Fibroblast of lung (primary cell): ENCODE data around the gene ADARB1.

ENCODE experiments used
- EZH2 ChIP-seq: IDR thresholded peaks from 2 replicates; pipeline ENCODE4 v1.5.1; 2012; ENCODE audit warnings: low read length, control low read depth, mild to moderate bottlenecking; ENCODE audit errors: missing control alignments
- TF ChIP-seq, protein P1 (sequence below), 2 donors: IDR thresholded peaks in 1 of 2; conservative IDR thresholded peaks in 1 of 2; 1 replicate in 1 of 2; 2 replicates in 1 of 2; pipeline ENCODE4 v1.5.1; 2011 to 2012; ENCODE audit warnings: low read length in 2 of 2, control low read depth in 1 of 2, inconsistent platforms in 1 of 2, low read depth in 1 of 2, mild to moderate bottlenecking in 1 of 2

DNA sequence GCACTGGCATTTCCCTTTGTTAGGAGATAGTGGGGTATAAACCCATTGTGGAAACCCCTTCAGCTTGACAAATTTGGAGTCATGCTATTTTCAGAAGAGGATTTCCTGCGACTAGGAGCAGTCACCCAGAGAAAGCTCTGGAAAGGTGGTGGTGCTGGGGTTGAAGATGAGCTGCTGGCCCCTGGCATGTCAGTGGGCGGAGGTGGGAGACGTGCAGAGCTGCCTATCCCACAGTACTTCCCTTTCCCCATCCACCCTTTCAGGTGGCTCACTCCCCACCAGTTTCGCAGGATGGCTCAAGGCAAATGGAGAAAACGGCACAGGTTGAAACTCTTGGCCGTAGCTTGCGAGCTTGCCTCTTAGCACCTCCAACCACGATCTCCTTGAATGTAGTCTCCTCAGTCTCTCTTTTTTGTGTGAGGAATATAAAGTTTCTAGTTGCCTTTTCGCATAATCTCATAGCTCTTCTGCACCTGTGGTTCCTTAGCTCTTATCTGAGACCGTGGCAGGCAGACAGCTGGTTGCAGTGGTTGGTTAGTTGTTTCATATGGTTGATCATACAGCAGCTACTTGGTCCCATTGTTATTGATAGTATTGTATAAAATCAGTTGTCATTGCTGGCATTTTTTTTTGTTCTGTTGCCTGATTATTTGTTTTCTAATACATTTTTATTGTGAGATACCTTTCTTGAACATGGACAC, 48.2 kb downstream of the ADARB1 start:
- TF ChIP-seq, protein P1, sequence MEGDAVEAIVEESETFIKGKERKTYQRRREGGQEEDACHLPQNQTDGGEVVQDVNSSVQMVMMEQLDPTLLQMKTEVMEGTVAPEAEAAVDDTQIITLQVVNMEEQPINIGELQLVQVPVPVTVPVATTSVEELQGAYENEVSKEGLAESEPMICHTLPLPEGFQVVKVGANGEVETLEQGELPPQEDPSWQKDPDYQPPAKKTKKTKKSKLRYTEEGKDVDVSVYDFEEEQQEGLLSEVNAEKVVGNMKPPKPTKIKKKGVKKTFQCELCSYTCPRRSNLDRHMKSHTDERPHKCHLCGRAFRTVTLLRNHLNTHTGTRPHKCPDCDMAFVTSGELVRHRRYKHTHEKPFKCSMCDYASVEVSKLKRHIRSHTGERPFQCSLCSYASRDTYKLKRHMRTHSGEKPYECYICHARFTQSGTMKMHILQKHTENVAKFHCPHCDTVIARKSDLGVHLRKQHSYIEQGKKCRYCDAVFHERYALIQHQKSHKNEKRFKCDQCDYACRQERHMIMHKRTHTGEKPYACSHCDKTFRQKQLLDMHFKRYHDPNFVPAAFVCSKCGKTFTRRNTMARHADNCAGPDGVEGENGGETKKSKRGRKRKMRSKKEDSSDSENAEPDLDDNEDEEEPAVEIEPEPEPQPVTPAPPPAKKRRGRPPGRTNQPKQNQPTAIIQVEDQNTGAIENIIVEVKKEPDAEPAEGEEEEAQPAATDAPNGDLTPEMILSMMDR (conservative IDR thresholded peaks at IDR 0.05 in 1 of 2, IDR thresholded peaks at IDR 0.05 in 1 of 2; ENCODE audit: low read depth in 1 of 2, low read length in 2 of 2): no peak
- no peak for TF ChIP-seq EZH2
